RCC 7860 (cell line): ENCODE measurements around the gene TCF20.

Experiments
- DNase-seq: peaks from one replicate; pipeline ENCODE4 v3.0.0-alpha.2; 2015; ENCODE audit warnings: low spot score
- FAIRE-seq: peaks from 2 replicates; lab custom pipeline; 2012; peaks lifted over from hg19 to GRCh38; lab: Jason Lieb, UNC

The TCF20 gene

DNA sequence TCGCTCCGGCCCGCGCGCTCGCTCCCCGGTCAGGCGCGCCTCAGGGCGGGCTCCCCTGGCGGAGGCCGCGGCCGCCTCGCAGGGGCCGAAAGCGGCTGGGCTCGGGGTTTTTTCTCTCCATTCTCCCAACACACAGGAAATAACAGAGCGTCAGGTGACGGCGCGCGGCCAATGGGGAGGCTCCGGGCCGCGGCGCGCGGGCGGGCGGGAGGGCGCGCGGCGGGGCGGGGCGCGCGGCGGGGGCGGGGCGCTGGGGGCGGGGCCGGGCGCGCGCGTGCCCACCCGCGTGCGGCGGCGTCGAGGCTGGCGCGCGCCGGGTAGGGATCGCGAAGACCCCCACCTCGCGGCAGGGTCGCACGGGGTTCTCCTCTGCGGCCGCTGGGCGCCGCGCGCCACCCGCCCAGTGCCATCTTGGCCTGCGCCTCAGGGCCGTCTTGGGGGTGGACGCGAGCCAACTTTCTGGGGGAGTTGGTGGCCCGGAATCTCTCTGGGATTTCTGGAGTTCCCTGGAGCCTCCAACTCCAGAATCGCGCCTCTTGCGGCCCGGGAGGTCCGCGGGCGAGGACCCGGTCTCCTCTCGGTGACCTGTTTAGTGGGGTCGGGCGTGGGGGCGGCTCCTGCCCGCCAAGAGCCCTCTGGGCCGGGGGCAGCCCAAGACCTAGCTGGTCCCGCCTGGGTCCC is at the start of gene TCF20:
TCF20 (minus strand) TSS at position 144 of the 681 bp plus-strand sequence. CDS start 55,348 bp downstream, outside the sequence.
- DNase-seq, result peak; percentile 38
- no peak for FAIRE-seq

DNA sequence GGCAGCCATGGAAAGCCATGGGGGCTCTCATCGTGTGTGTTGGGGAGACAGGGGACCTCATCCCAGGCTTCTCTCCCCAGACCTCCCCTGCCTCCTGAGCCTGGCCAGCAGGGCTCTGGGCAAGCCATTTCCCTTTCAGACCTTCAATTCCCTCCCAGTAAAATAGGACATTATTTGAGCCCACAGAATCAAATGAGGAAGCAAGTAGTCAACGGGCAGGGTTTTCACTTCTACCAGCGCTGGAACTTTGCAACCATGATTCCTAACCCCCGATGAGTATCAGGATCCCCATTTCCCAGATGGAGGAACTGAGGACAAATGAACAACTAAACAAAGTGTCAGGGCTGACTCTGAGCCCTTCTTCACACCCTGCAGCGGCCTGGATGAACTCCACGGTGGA is 48.9 kb upstream of the TCF20 start:
- DNase-seq (no peak), FAIRE-seq (no peak)

DNA sequence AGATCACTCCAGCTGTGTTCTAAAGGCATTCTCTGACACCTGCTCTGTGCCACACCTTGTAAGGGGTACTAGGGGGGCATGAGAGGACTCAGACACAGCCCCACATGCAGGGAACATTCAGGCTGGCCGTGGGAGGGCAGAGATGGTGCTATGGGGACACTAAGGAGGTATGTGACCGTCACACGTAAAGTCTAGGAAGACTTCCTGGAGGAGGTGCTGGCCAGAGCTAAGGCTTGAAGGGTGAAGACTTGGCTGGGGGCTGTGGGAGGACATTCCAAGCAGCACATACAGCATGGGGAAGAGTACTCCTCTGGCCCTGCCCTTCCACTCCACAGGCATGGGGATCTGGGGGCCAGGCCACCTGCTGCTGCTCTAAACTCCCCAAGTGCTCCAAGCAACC is 48.5 kb upstream of the TCF20 start:
- DNase-seq (no peak), FAIRE-seq (no peak)

DNA sequence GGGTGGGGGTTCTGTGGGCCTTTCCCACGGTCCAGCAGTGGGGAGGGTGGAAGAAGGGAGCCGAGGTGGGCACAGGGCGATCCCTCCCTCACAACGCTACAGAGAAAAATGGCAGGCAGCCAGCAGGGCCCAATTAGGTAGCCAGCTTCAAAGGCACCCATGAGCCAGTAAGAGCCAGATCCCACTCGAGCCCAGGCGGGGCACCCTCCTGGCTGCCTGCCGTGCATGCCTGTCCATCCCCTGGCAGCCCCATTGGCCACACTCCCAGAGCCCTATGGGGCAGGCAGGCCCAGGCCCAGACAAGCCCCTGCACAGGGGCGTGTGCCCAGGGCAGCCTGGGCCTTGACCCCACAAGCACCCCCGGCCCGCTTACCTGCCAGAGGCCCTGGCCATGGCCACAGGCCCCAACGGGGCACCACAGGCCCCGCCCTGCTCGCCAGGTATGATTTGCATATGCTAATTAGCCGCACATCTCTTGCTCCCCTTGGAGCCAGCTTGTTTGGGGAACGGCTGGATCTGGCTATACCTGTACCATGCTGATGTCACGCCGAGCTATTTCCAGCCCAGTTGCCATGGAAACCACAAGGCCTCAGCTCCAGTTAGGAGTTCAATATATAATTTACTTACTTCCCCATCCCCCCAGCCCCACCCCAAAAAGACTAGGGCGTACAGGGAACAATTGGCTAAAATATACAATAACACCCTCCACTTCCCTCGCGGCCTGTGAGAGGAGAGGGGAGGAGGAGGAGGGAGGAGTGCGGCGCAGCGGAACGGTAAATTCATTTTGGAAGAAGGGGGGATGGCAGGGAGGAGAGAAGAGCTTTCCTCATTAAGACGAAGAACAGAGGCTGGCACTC is 47.5 kb upstream of the TCF20 start:
- FAIRE-seq (no peak), DNase-seq (no peak)

DNA sequence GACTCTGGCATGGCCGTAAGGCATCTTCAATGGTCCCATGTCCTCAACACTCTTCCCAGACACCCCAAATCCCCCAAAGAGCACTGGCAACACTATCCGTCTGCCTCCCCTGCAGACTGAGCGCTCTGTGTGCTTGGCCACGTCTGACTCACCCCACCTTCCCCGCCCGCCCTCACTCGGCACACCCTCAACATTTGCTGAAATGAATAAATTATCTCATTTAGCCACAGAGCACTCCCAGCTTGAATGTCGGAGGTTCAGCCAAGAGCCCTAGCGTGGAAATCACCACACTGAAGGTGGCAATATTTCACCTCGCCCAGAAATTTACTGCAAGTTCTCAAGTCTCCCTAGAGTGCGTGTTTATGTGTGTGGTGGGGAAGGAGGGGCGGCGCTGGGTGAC is 46.6 kb upstream of the TCF20 start:
- no peak for FAIRE-seq

DNA sequence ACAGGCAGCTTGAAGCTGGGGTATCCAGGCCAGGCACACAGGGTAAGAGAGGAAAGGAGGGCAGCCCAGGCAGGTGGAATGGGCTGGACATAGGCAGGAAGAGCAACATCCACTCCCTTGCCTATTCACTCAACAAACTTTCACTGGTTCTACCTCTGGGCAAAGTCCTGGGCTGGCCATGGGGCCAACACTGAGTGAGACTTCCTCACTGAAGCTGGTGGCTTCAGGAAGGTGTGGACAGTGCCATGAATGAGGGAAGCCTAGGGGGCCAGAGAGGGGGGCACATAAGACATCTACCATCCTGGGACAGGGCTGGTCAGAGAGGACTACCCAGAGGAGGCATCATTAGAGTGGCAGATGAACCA is 44.9 kb upstream of the TCF20 start:
- DNase-seq (no peak), FAIRE-seq (no peak)

More for the DNA sequence above, 46.6 kb upstream of the TCF20 start:
- no peak for DNase-seq

DNA sequence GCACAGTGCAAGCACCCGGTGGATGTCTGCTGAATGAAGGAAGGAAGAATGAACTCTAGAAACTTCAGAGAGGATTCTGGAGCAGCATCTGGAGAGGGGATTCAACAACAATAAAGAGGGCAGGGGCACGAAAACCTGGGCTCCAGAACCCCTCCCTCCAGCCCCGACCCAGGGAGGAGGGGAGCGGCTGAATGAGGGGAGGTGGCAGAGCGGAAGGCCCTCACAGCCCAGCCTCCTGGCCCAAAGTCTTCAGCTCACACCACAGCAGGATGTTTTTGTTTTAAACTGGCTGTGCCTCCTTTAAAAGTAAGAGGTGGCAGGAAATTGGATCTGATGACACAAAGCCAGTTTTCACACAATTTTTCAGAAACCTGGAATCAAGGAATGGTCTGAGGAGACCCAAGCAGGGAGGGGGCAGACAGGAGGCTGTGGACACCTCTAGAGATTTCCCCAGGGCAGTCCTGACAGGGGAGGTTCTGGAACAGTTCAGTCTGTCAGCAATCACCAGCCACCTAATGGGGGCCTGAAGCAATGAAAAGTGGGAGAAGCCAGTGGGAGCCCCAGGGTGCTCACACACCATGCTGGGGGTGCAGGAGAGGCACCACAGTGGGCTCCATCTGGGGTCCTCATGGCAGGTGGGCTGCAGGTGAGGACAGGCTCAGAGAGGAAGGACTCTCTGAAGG is 44.4 kb upstream of the TCF20 start:
- DNase-seq (no peak), FAIRE-seq (no peak)

DNA sequence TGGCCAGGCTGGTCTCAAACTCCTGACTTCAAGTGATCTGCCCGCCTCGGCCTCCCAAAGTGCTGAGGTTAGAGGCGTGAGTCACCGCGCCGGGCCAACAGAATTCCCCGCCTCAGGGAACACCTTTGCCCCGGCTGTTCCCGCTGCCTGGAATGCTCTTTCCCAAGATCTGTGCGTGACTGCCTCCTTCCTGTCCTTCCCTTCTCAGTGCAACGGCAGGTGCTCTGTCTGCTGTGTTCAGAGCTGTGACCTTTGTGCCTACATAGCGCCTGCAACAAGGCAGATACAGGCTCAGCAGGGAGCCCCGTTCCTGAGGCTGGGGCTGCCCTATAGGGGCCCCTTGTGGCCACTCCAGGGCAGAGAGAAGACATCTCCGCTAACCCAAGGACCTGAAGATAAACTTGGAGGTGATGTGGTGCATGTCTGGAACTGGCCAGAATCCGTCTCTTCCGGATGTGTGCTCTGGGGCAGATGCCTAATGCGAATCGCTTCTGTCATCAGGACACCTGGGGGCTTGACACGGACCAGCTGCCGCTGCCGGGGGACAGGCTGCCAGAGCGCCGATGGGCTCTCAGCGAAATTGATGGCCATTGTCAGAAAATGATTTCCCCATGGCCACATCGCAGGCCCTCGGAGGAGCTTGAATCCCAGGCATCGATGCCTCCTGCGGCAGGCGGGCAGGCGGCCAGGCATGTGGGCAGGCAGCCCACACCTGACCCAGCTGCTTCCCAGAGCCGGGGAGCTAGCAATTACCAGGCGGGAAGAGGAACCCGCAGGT is 43.5 kb upstream of the TCF20 start:
- FAIRE-seq (peak; percentile 52), DNase-seq (peak; percentile 75)

DNA sequence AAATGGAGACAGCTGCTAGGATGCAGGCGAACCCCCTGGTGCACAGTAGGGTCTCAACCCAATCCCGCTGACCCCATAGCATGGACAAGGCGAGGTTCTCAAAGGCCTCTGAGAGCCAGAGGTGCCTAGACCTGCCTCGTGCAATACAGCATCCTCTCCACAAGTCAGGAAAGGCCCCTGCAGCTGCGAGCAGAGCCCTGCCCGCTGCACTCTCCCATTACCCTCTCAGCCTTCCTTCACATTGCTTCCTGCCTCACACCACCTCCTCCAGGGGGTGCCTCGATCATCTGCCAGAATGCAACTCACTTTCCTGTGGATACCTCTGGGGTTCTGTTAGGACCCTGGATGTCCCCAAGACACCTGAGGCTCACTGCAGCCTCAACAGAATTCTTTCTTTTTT is 42.8 kb upstream of the TCF20 start:
- no peak for DNase-seq
- FAIRE-seq, result no peak

DNA sequence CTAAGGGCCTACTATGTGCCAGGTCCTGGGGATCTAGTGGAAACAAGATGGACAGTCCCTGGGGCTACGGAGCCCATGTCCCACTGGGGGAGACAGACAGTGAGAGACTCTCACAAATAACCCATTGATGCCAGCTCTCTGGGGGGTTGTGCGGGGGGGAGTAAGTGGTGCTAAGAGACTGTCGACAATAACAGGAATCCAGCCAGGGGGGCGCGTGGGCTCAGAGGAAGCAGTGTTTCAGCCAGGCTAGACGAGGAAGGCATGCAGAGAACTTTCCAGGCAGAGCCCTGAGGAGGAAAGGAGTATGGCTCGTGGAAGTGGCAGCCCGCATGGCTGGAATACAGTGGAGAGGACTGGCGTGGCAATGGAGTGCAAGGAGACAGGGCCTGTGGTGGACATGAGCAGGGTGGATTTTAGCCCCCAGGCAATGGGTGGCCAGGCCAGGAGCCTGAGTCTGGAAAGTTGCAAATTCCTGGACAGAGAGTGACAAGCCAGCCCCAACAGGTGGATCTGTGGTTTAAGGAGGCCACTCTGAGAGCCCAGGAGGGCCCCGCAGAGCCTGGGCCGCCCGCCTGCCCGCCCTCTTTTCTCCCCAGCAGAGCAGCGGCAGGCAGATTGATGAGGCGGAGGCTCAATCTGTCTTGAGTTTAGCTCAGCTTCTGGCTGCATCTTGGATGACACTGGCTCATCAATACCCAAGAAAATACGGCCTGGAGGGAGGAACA is 40.0 kb upstream of the TCF20 start:
- DNase-seq, result no peak
- no peak for FAIRE-seq

DNA sequence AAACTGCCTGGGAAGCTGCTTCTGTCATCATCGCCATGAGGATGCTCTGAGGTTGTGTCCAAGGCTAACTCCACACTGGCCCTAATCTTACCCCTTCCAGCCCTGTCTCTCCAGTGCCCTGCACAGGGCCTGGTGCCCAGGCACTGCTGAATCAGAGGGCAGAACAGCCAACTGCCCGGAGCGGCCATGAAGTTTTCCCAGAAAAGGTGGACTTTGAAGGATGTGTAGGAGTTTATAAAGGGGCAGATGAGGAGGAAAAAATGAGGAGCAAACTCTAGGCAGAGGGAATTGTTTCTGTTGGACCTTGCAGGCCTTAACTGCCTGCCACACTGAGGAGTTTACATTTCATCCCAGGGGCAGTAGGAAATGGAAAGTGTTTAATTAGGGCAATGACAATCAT is 39.4 kb upstream of the TCF20 start:
- no peak for FAIRE-seq
- no peak for DNase-seq

DNA sequence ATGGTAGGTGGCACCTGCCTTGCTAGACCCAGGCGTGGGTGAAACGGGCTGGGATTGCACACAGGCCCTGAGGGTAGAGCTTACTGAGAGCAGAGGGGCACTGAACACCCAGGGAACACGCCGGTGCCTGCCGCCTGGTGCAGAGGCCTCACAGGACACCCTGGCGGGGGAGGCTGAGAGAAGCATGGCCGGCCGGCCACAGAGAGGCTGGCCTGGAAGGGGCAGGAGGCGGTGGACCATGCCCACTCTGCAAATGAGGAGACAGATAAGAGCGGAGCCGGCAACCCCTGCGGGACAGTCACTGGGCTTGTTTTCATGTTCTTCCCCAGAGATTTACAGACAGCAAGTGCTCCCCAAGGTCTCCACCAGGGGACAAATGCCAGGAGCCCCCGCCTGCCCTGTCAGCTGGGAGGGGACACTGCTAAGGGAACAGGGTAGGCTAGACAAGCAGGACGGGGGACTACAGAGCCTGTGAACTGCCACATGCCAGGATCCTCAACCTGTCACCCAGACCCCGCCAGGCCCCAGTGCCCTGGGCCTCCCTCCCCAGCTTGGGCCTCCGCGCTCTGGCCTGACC is 38.5 kb upstream of the TCF20 start:
- FAIRE-seq, result no peak
- DNase-seq, result no peak

DNA sequence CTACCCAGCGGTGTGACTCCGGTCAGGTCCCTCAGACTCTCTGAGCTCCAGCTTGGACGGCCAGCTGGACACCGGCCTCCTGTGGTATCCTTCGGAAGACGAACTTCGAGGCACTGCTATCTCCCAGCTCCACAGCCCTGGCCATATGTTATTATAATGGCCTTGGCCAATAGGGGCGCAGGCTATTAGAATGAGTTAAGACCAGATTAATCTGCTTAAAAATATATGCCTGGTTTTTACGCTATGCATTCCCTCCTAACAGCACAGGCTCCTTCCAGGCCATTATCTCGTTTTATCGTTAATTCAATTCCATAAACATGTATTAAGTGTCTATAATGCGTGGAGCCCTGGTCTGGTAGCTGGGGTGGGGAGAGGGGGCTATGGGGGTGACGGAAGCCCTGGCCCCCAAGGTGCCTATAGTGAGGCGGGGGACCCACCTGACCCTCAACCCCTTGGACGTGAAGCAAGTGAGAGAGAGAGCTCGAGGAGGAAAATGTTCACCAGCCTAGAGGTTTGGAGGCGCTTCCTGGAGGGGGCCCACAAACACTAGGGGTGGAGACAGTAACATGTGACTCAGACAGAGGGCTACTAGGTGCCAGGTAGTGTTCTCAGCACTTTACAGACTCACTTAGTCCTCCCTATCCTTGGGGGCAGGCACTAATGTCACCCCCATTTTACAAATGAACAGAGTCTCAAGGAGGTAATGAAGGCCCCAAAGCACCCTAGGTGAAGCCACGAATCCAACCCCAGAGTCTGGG is 37.5 kb upstream of the TCF20 start:
- DNase-seq, result no peak
- FAIRE-seq, result no peak

DNA sequence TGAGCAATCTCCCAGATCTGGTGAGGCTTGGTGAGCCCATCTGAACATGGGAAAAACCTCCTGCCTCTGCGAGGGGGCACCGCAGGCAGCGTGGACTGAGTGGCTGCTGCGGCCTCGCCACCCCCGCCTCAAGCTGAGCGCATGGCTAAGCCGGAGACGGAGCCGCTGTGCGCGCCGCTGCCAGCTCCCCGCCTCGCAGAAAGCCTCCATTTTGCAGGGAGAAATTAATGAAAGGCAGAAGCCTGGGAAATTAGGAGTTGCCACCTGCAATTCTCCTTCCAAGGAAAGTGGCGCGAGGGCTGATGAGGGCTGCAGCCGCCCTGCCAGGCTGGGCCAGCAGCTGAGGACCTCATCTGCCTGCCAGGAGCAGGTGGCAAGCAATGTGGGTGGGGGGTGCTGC is 35.6 kb upstream of the TCF20 start:
- FAIRE-seq (no peak), DNase-seq (no peak)

DNA sequence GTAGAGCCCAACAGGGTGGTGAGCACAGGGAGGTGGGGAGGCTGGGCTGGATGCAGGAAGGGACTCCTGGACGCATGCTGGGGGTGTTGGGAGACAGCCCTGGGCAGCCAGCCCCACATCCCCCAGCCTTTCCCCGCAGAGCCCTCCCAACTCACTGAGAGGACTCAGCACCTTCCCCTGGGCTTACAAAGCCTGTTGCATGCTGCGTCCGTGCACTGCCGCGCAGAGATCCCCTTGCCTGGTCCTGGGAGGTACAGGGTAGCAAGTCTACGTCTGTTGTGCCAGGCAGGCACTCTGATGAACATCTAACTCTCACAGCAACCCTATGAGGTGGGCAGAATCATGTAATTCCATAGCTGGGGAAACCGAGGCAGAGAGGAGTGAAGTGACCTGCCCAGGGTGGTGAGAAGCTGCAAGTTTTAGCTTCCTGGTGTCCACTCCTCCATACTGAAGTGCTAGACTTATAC is 33.9 kb upstream of the TCF20 start:
- FAIRE-seq (no peak), DNase-seq (no peak)

DNA sequence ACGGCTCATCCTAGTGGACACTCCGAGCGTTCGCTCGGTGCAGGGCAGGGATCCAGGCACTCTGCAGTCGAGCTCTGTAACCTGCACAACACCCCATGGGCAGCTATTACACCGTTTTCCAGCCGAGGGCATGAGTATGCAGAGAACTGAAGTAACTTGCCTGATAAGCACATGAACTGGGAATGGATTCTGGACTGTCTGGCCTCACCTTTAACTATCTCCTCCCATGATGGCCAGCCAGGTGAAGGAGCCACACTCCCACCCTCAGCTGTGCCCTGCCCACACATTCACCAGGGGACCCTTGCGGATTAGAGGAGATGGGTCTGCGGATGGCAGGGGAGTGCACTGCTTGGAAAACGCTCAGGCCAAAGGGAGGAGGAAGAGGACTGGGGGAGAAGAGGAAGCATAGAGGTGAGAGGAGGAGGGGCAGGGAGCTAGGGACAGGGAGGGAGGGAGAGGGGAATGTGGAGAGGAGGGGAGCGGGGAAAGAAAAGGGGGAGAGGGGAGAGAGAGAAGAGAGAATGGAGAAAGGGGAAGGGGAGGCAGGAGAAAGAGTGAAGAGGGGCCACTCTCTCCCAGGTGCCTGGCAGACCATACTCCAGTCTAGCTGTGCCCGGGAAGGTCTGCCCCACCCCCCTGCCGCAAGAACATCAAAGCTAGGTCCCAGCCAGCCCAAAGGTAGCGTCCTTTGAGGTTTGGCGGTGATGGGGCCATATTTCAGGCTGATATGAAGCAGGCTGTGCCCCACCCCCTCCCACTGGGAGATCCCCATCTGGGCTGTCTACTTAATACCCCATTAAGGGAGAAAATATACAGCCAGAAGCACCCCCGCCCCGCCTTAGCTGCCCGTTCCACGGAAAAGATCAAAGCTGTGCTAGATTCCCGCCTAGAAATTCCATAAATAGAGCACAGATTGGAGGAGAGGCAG is 33.2 kb upstream of the TCF20 start:
- FAIRE-seq (no peak), DNase-seq (no peak)

DNA sequence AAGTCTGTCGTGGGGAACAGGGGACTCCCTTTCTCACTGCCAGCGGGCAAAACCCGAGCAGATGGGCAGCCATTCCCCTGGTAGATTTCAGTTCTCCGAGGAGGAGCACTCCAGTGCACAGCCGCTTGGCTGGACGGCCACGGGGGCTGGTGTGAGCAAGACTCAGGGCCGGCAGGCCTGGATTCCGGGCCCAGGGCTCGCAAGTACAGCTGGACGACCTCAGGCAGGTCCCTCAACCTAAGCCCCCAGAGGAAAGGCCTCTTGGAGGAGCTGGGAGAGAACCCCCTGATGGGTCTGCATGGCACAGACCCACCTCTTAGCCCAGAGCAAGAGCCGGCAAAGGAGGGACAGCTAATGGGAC is 31.3 kb upstream of the TCF20 start:
- no peak for FAIRE-seq
- no peak for DNase-seq

DNA sequence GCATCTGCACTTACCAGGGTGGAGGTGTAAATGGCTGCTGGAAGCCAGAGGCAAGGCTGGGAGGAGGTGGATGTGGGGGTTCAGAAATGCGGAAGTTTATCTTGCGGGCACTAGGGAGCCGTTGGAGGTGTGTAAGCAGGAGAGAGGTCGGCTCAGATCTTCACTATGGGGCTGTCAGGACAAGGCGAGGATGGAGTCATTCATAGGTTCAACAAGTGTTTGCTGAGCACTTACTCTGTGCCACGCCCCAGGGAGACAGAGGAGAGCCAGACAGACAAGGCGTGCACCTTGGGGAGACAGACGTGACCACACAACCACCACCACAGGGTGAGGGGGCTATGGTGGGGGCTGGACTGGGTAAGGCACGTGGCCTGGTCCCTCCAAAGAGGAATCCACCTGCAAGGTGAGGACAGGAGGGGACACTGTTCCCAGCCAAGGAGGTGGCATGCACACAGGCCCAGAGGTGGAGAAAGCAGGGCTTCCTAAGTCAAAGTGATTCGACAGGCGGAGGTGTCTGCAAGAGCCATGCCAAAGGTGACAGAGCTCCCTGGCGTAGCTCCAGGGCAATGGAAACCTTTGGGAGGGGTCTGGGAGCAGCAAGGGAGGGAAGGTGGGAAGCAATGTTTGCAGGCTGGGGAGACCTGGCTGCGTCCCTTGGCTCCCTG is 30.8 kb upstream of the TCF20 start:
- FAIRE-seq (no peak), DNase-seq (no peak)
